ENCODE results near the gene NTSR1. TPM values are rescaled to one million over a fixed set of nuclear protein-coding genes. Genes with fewer than 3 reads are reported as not detected.

NTSR1 gene
- total and polyA plus RNA-seq, 4 donors: 0.03 to 0.33 (median 0.08) TPM; not detected in 1

DNA sequence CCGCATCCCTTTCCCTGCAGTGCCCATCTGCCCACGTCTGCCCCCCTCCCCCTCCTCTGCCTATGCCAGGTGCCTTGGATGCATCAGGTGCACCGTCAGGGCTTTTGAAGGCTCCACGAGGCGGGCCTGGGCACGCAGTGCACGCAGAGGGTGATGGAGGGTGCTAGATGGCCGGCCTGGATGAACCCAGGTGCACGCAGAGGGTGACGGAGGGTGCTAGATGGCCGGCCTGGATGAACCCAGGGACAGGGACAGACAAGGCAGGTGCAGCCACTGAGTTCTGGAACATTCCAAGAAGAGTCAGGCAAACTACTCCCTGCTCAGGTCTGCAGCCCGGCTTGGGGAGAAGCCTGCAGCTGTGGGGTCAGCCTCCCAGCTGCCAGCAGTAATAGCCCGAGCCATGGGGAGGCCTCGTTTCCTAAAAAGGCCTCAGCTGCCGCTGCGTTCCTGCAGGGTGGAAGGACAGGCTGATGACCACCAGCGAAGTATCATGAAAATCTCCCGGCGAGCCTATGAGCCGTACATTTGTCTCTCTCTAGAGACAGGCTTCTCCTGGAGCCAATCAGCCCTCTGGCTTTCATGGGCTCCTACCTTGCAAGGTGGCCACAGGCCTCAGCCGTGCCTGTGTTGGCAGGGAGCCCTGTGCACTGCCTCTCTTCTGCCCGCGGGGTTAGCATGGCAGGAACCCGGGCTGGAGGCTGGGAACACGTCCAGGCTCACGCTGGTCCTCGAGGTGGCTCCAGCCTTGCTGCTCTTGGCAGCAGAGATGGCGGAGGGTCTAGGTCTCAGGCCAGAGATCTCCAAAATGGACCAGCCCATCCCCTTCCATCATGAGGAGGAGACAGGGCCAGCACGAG is 29.6 kb downstream of the NTSR1 start:
- Histone ChIP-seq H3K36me3 (ENCODE audit: control insufficient read depth in 4 of 4, insufficient read depth in 3 of 4, low read depth in 1 of 4, low read length in 3 of 4) (no peaks in the 10 kb centered on the region), H3K27me3 (ENCODE audit: control insufficient read depth in 4 of 4, insufficient read depth in 4 of 4, low read length in 3 of 4) (no peaks in the 10 kb centered on the region), H3K27ac (ENCODE audit: low read depth in 1 of 2, low read length in 2 of 2) (no peak overlapping the region), H3K4me1 (ENCODE audit: control insufficient read depth in 4 of 4, insufficient read depth in 4 of 4, low read length in 3 of 4) (no peaks in the 10 kb centered on the region), H3K9me3 (ENCODE audit: control insufficient read depth in 4 of 4, low read length in 3 of 4) (no peaks in the 10 kb centered on the region), H3K4me3 (ENCODE audit: low read depth in 1 of 3, low read length in 3 of 3) (no peak overlapping the region), H3K9ac (ENCODE audit: low read depth in 1 of 2, low read length in 2 of 2) (no peak overlapping the region)
- 81% methylated on average over 29 of the region's 29 CpGs for WGBS
- DNase-seq (ENCODE audit: low spot score): no peak
- TF ChIP-seq HNF4A (conservative IDR thresholded peaks at IDR 0.05) (no peak), RXRA (IDR thresholded peaks at IDR 0.05) (no peak)
- TF ChIP-seq, protein P1, sequence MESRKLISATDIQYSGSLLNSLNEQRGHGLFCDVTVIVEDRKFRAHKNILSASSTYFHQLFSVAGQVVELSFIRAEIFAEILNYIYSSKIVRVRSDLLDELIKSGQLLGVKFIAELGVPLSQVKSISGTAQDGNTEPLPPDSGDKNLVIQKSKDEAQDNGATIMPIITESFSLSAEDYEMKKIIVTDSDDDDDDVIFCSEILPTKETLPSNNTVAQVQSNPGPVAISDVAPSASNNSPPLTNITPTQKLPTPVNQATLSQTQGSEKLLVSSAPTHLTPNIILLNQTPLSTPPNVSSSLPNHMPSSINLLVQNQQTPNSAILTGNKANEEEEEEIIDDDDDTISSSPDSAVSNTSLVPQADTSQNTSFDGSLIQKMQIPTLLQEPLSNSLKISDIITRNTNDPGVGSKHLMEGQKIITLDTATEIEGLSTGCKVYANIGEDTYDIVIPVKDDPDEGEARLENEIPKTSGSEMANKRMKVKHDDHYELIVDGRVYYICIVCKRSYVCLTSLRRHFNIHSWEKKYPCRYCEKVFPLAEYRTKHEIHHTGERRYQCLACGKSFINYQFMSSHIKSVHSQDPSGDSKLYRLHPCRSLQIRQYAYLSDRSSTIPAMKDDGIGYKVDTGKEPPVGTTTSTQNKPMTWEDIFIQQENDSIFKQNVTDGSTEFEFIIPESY (IDR thresholded peaks at IDR 0.05): no peak
- TF ChIP-seq, protein P2, sequence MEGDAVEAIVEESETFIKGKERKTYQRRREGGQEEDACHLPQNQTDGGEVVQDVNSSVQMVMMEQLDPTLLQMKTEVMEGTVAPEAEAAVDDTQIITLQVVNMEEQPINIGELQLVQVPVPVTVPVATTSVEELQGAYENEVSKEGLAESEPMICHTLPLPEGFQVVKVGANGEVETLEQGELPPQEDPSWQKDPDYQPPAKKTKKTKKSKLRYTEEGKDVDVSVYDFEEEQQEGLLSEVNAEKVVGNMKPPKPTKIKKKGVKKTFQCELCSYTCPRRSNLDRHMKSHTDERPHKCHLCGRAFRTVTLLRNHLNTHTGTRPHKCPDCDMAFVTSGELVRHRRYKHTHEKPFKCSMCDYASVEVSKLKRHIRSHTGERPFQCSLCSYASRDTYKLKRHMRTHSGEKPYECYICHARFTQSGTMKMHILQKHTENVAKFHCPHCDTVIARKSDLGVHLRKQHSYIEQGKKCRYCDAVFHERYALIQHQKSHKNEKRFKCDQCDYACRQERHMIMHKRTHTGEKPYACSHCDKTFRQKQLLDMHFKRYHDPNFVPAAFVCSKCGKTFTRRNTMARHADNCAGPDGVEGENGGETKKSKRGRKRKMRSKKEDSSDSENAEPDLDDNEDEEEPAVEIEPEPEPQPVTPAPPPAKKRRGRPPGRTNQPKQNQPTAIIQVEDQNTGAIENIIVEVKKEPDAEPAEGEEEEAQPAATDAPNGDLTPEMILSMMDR (IDR thresholded peaks at IDR 0.05; ENCODE audit: low read depth, low read length, missing input control): no peak
- TF ChIP-seq, protein P3, sequence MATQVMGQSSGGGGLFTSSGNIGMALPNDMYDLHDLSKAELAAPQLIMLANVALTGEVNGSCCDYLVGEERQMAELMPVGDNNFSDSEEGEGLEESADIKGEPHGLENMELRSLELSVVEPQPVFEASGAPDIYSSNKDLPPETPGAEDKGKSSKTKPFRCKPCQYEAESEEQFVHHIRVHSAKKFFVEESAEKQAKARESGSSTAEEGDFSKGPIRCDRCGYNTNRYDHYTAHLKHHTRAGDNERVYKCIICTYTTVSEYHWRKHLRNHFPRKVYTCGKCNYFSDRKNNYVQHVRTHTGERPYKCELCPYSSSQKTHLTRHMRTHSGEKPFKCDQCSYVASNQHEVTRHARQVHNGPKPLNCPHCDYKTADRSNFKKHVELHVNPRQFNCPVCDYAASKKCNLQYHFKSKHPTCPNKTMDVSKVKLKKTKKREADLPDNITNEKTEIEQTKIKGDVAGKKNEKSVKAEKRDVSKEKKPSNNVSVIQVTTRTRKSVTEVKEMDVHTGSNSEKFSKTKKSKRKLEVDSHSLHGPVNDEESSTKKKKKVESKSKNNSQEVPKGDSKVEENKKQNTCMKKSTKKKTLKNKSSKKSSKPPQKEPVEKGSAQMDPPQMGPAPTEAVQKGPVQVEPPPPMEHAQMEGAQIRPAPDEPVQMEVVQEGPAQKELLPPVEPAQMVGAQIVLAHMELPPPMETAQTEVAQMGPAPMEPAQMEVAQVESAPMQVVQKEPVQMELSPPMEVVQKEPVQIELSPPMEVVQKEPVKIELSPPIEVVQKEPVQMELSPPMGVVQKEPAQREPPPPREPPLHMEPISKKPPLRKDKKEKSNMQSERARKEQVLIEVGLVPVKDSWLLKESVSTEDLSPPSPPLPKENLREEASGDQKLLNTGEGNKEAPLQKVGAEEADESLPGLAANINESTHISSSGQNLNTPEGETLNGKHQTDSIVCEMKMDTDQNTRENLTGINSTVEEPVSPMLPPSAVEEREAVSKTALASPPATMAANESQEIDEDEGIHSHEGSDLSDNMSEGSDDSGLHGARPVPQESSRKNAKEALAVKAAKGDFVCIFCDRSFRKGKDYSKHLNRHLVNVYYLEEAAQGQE (IDR thresholded peaks at IDR 0.05): no peak

DNA sequence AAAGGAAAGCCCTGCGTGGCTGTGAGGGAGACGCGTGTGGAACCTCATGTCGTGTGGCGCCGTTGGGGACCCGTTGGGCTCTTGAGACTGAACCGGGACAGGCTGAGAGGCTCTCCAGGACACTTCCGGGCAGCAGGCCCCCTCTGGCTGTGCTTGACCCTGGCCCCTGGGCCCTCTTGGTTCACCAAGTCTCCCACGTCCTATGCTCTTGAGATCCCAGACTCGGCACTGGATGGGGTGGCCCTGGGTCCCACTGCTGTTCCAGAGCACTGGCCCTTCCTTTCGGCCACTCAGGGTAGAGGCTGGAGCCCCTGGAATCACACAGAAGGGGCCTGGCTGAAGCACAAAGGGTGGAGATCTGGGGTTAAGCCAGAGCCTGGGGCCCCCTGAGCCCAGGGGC is 30.4 kb downstream of the NTSR1 start:
- no peaks in the 10 kb centered on the region for H3K27me3 ChIP-seq (ENCODE audit: control insufficient read depth in 4 of 4, insufficient read depth in 4 of 4, low read length in 3 of 4)
- H3K36me3 ChIP-seq (ENCODE audit: control insufficient read depth in 4 of 4, insufficient read depth in 3 of 4, low read depth in 1 of 4, low read length in 3 of 4): no peaks in the 10 kb centered on the region
- WGBS: 89% methylated on average over 12 of the region's 12 CpGs
- H3K4me1 ChIP-seq (ENCODE audit: control insufficient read depth in 4 of 4, insufficient read depth in 4 of 4, low read length in 3 of 4): no peaks in the 10 kb centered on the region
- no peak overlapping the region for H3K27ac ChIP-seq (ENCODE audit: low read depth in 1 of 2, low read length in 2 of 2)
- H3K9me3 ChIP-seq (ENCODE audit: control insufficient read depth in 4 of 4, low read length in 3 of 4): no peaks in the 10 kb centered on the region
- no peak for DNase-seq (ENCODE audit: low spot score)
- no peak overlapping the region for H3K4me3 ChIP-seq (ENCODE audit: low read depth in 1 of 3, low read length in 3 of 3)
- H3K9ac ChIP-seq (ENCODE audit: low read depth in 1 of 2, low read length in 2 of 2): no peak overlapping the region
- TF ChIP-seq, protein P1 (IDR thresholded peaks at IDR 0.05): no peak
- TF ChIP-seq RAD21 (IDR thresholded peaks at IDR 0.05) (no peak), FOXA2 (IDR thresholded peaks at IDR 0.05) (no peak), JUND (IDR thresholded peaks at IDR 0.05) (no peak), SP1 (IDR thresholded peaks at IDR 0.05) (no peak), EGR1 (IDR thresholded peaks at IDR 0.05; ENCODE audit: low read depth in 2 of 2) (no peak), NR2F2 (IDR thresholded peaks at IDR 0.05) (no peak), FOXA1 (IDR thresholded peaks at IDR 0.05) (no peak)
- TF ChIP-seq, protein P4, sequence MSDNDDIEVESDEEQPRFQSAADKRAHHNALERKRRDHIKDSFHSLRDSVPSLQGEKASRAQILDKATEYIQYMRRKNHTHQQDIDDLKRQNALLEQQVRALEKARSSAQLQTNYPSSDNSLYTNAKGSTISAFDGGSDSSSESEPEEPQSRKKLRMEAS (IDR thresholded peaks at IDR 0.05): no peak
- TF ChIP-seq, protein P3 (IDR thresholded peaks at IDR 0.05): no peak
- TF ChIP-seq, protein P2 (IDR thresholded peaks at IDR 0.05; ENCODE audit: low read depth, low read length, missing input control): no peak
